Breast epithelium (tissue), 3 donors: ENCODE results near the gene TUBA1A.

Experiments
- POLR2A ChIP-seq: fragments of 450-650 bp; IDR thresholded peaks from one replicate; pipeline ENCODE4 v1.6.1; 2016; ENCODE audit warnings: antibody characterized with exemption, mild to moderate bottlenecking, moderate library complexity
- POLR2AphosphoS5 ChIP-seq, 3 donors: sonication (generic); formaldehyde crosslinking; IDR thresholded peaks; one replicate each; pipeline ENCODE4 v1.6.1; 2017; ENCODE audit warnings: antibody characterized with exemption in 3 of 3
- TF ChIP-seq, protein P1 (sequence below), 3 donors: fragments of 450-650 bp; IDR thresholded peaks; one replicate each; pipeline ENCODE4 v1.5.1; 2016 to 2017; ENCODE audit warnings: antibody characterized with exemption in 3 of 3, mild to moderate bottlenecking in 3 of 3, moderate library complexity in 3 of 3

GRCh38 chr12:49236423-49236822 lies 47.5 kb upstream of the TUBA1A start:
- TF ChIP-seq, protein P1, sequence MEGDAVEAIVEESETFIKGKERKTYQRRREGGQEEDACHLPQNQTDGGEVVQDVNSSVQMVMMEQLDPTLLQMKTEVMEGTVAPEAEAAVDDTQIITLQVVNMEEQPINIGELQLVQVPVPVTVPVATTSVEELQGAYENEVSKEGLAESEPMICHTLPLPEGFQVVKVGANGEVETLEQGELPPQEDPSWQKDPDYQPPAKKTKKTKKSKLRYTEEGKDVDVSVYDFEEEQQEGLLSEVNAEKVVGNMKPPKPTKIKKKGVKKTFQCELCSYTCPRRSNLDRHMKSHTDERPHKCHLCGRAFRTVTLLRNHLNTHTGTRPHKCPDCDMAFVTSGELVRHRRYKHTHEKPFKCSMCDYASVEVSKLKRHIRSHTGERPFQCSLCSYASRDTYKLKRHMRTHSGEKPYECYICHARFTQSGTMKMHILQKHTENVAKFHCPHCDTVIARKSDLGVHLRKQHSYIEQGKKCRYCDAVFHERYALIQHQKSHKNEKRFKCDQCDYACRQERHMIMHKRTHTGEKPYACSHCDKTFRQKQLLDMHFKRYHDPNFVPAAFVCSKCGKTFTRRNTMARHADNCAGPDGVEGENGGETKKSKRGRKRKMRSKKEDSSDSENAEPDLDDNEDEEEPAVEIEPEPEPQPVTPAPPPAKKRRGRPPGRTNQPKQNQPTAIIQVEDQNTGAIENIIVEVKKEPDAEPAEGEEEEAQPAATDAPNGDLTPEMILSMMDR (IDR thresholded peaks at IDR 0.05), result no peak
- no peak for TF ChIP-seq POLR2A
- no peak for TF ChIP-seq POLR2AphosphoS5 (IDR thresholded peaks at IDR 0.05)
